Upper lobe of left lung (tissue), 4 donors: Measurements from ENCODE around the gene GPER1.

Experiments used
- POLR2A ChIP-seq, 4 donors: fragments of 450-650 bp; IDR thresholded peaks; one replicate each; pipeline ENCODE4 v1.5.1; 2016 to 2017; ENCODE audit warnings: antibody characterized with exemption in 4 of 4, mild to moderate bottlenecking in 2 of 4
- POLR2AphosphoS5 ChIP-seq, 2 donors: sonication (generic); formaldehyde crosslinking; IDR thresholded peaks; one replicate each; pipeline ENCODE4 v1.5.1; 2017; ENCODE audit warnings: antibody characterized with exemption in 2 of 2
- TF ChIP-seq, protein P1 (sequence below), 6 experiments: fragments of 450-650 bp in 4 of 6; fragments of 200-600 bp in 2 of 6; sonication (generic) in 2 of 6; IDR thresholded peaks; one replicate each; pipeline ENCODE4 v1.5.1; 2016 to 2019; ENCODE audit warnings: antibody characterized with exemption in 6 of 6

DNA sequence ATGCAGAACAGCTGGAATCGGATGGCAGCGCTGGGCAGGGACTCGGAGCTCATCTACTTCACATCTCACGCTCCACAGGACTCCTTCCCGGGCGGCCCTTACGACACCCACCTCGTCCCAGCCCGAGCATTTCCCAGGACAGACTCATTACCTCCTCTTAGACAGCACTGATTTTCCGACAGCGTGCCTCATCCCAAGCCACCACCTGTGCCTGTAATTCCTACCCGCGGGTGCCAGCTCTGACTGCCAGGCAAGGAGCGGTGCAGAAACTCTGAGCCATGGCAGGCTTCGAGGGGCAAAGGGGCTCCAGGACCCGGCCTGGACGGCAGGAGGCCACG lies 25.6 kb downstream of the GPER1 start:
- TF ChIP-seq POLR2AphosphoS5 (IDR thresholded peaks at IDR 0.05) (no peak), POLR2A (IDR thresholded peaks at IDR 0.05) (no peak)
- TF ChIP-seq, protein P1, sequence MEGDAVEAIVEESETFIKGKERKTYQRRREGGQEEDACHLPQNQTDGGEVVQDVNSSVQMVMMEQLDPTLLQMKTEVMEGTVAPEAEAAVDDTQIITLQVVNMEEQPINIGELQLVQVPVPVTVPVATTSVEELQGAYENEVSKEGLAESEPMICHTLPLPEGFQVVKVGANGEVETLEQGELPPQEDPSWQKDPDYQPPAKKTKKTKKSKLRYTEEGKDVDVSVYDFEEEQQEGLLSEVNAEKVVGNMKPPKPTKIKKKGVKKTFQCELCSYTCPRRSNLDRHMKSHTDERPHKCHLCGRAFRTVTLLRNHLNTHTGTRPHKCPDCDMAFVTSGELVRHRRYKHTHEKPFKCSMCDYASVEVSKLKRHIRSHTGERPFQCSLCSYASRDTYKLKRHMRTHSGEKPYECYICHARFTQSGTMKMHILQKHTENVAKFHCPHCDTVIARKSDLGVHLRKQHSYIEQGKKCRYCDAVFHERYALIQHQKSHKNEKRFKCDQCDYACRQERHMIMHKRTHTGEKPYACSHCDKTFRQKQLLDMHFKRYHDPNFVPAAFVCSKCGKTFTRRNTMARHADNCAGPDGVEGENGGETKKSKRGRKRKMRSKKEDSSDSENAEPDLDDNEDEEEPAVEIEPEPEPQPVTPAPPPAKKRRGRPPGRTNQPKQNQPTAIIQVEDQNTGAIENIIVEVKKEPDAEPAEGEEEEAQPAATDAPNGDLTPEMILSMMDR (IDR thresholded peaks at IDR 0.05) = no peak
